ENCODE measurements around the gene CACNA2D3. TPM values are rescaled to one million over a fixed set of nuclear protein-coding genes. Genes with fewer than 3 reads are reported as not detected.
A peak's percentile ranks its signal among the peaks of the same experiment; 100 is the strongest.

Gene CACNA2D3
- total RNA-seq, 4 donors from 2014 or later: 0.30 to 9.6 (median 3.9) TPM

GRCh38 chr3:54827056-54827687, 704.8 kb downstream of the CACNA2D3 start:
- 66 to 69% methylated on average over 9 of the region's 9 CpGs for WGBS, 2 donors
- Histone ChIP-seq H3K27ac (no peak overlapping the region), H3K27me3 (no peaks in the 10 kb centered on the region), H3K9me3 (peaks cover 0 to 17% (median 1%) of the 10 kb centered on the region in 4 donors), H3K4me3 (no peak overlapping the region), H3K36me3 (no peaks in the 10 kb centered on the region), H3K4me1 (peaks cover 0 to 3% (median 0%) of the 10 kb centered on the region in 4 donors)
- TF ChIP-seq EP300 (IDR thresholded peaks at IDR 0.05) (no peak), POLR2A (IDR thresholded peaks at IDR 0.05) (no peak), CTCF (IDR thresholded peaks at IDR 0.05) (no peak)
- DNase-seq (ENCODE audit: low spot score in 2 of 2): no peak

- H3K27ac ChIP-seq: no peak overlapping the region
- 70 to 72% methylated on average over 2 of the region's 2 CpGs for WGBS, 2 donors
- TF ChIP-seq CTCF (IDR thresholded peaks at IDR 0.05): no peak
- TF ChIP-seq EP300 (IDR thresholded peaks at IDR 0.05): no peak
- no peak for TF ChIP-seq POLR2A (IDR thresholded peaks at IDR 0.05)
- no peaks in the 10 kb centered on the region for H3K4me1 ChIP-seq
- H3K9me3 ChIP-seq: peaks cover 0 to 17% (median 1%) of the 10 kb centered on the region in 4 donors
- no peaks in the 10 kb centered on the region for H3K36me3 ChIP-seq
- no peaks in the 10 kb centered on the region for H3K27me3 ChIP-seq
- DNase-seq (ENCODE audit: low spot score in 2 of 2): no peak
- no peak overlapping the region for H3K4me3 ChIP-seq
Observed at GRCh38 chr3:54827776-54828175, 705.4 kb downstream of the CACNA2D3 start.

- Histone ChIP-seq H3K36me3 (no peaks in the 10 kb centered on the region), H3K9me3 (peaks cover 0 to 17% (median 1%) of the 10 kb centered on the region in 4 donors), H3K27me3 (no peaks in the 10 kb centered on the region), H3K4me1 (no peaks in the 10 kb centered on the region), H3K27ac (no peak overlapping the region), H3K4me3 (no peak overlapping the region)
- no peak for DNase-seq (ENCODE audit: low spot score in 2 of 2)
- TF ChIP-seq CTCF (IDR thresholded peaks at IDR 0.05) (peak in 2 of 5 experiments; percentile 16 to 34), POLR2A (IDR thresholded peaks at IDR 0.05) (no peak)
- 76 to 80% methylated on average over 8 of the region's 8 CpGs for WGBS, 2 donors
Observed at GRCh38 chr3:54830658-54831057, 708.3 kb downstream of the CACNA2D3 start.

GRCh38 chr3:54831112-54831511, 708.8 kb downstream of the CACNA2D3 start:
- Histone ChIP-seq H3K27me3 (no peaks in the 10 kb centered on the region), H3K4me3 (no peak overlapping the region), H3K9me3 (peaks cover 0 to 17% (median 1%) of the 10 kb centered on the region in 4 donors), H3K4me1 (no peaks in the 10 kb centered on the region), H3K36me3 (no peaks in the 10 kb centered on the region), H3K27ac (no peak overlapping the region)
- TF ChIP-seq EP300 (IDR thresholded peaks at IDR 0.05): no peak
- no peak for TF ChIP-seq POLR2A (IDR thresholded peaks at IDR 0.05)
- no peak for TF ChIP-seq CTCF (IDR thresholded peaks at IDR 0.05)
- DNase-seq (ENCODE audit: low spot score in 2 of 2): no peak
- WGBS, 2 donors: 91 to 96% methylated on average over 2 of the region's 2 CpGs

GRCh38 chr3:54832876-54833275, 710.5 kb downstream of the CACNA2D3 start:
- H3K4me1 ChIP-seq: no peaks in the 10 kb centered on the region
- no peaks in the 10 kb centered on the region for H3K27me3 ChIP-seq
- 58 to 76% methylated on average over 1 of the region's 1 CpG for WGBS, 2 donors
- H3K4me3 ChIP-seq: no peak overlapping the region
- TF ChIP-seq POLR2A (IDR thresholded peaks at IDR 0.05): no peak
- no peak for TF ChIP-seq CTCF (IDR thresholded peaks at IDR 0.05)
- no peak for TF ChIP-seq EP300 (IDR thresholded peaks at IDR 0.05)
- peaks cover 0 to 17% (median 1%) of the 10 kb centered on the region in 4 donors for H3K9me3 ChIP-seq
- no peaks in the 10 kb centered on the region for H3K36me3 ChIP-seq
- no peak for DNase-seq (ENCODE audit: low spot score in 2 of 2)
- no peak overlapping the region for H3K27ac ChIP-seq

Measured in tibial nerve (tissue), 4 donors.